Adipose tissue (tissue), 3 donors: ENCODE data around the gene RUFY3. TPM values are rescaled to one million over a fixed set of nuclear protein-coding genes. Genes with fewer than 3 reads are reported as not detected.
"Not testable (repeated sequence)": the region's sequence is repeated elsewhere in the genome, so short reads cannot be mapped to it uniquely, and the experiment has no call there.

ENCODE experiments used
- H3K27ac ChIP-seq: one replicate; pipeline ENCODE4 v1.5.1; 2013; ENCODE audit warnings: low read depth, low read length
- WGBS, 3 donors: extraction: QIAGEN DNeasy Blood & Tissue Kit; methylation state at CpG; one replicate each; pipeline ENCODE4 v1.1.7; 2013; 5-methylcytosine and 5-hydroxymethylcytosine counted together
- polyA plus RNA-seq, 3 donors: library from polyadenylated mRNA; stranded (reverse); fragments of 200-250 nt; gene quantifications; one replicate each; pipeline ENCODE4 v1.2.3, GENCODE V29; 2013
- donor health status: healthy with polysubstance abuse.
- donor health status: Bipolar disorder and iron deficiency.
- donor health status: healthy.

The RUFY3 gene
- polyA plus RNA-seq, 3 donors: 11.7 to 22.3 (median 15.8) TPM

GRCh38 chr4:70728091-70728490 is 6.3 kb downstream of the RUFY3 start:
- whole genome bisulfite sequencing, 3 donors: 82 to 87% (median 84%) methylated on average over 11 of the region's 11 CpGs
- H3K27ac ChIP-seq: no peak overlapping the region

GRCh38 chr4:70732878-70733277 is 11.1 kb downstream of the RUFY3 start:
- 92 to 96% (median 93%) methylated on average over 9 of the region's 9 CpGs for WGBS, 3 donors
- H3K27ac ChIP-seq: not testable (repeated sequence)

- WGBS, 3 donors: 0 to 1% (median 1%) methylated on average over 5 of the region's 5 CpGs
- H3K27ac ChIP-seq: no peak overlapping the region
These were observed 12.6 kb downstream of the RUFY3 start for GRCh38 chr4:70734168-70734954.

GRCh38 chr4:70734971-70735370 is 13.2 kb downstream of the RUFY3 start:
- 10 to 11% (median 10%) methylated on average over 3 of the region's 3 CpGs for WGBS, 3 donors
- H3K27ac ChIP-seq: no peak overlapping the region

- not testable (repeated sequence) for H3K27ac ChIP-seq
These were observed 14.2 kb downstream of the RUFY3 start for GRCh38 chr4:70735915-70736314.

GRCh38 chr4:70737006-70737405 is 15.2 kb downstream of the RUFY3 start:
- WGBS, 3 donors: 49 to 88% (median 70%) methylated on average over 1 of the region's 1 CpG
- no peak overlapping the region for H3K27ac ChIP-seq

More at GRCh38 chr4:70735915-70736314, 14.2 kb downstream of the RUFY3 start:
- 46 to 60% (median 54%) methylated on average over 2 of the region's 2 CpGs for WGBS, 3 donors

GRCh38 chr4:70737409-70737808 is 15.6 kb downstream of the RUFY3 start:
- 76 to 91% (median 77%) methylated on average over 2 of the region's 2 CpGs for WGBS, 3 donors
- H3K27ac ChIP-seq: no peak overlapping the region

GRCh38 chr4:70739496-70740337 is 18.0 kb downstream of the RUFY3 start:
- WGBS, 3 donors: 66 to 90% (median 68%) methylated on average over 6 of the region's 6 CpGs
- H3K27ac ChIP-seq: no peak overlapping the region

- H3K27ac ChIP-seq: no peak overlapping the region
- 73 to 81% (median 79%) methylated on average over 5 of the region's 5 CpGs for WGBS, 3 donors
These were observed 20.3 kb downstream of the RUFY3 start for GRCh38 chr4:70741867-70742658.

- WGBS, 3 donors: 76 to 97% (median 80%) methylated on average over 1 of the region's 1 CpG
- no peak overlapping the region for H3K27ac ChIP-seq
These were observed 22.0 kb downstream of the RUFY3 start for GRCh38 chr4:70743731-70744130.

- 89 to 95% (median 92%) methylated on average over 9 of the region's 9 CpGs for WGBS, 3 donors
- no peak overlapping the region for H3K27ac ChIP-seq
These were observed 24.5 kb downstream of the RUFY3 start for GRCh38 chr4:70746179-70746839.

- 82 to 91% (median 86%) methylated on average over 3 of the region's 3 CpGs for WGBS, 3 donors
- H3K27ac ChIP-seq: no peak overlapping the region
These were observed 26.1 kb downstream of the RUFY3 start for GRCh38 chr4:70747874-70748273.

GRCh38 chr4:70749313-70749712 is 27.5 kb downstream of the RUFY3 start:
- no peak overlapping the region for H3K27ac ChIP-seq
- WGBS, 3 donors: 79 to 89% (median 82%) methylated on average over 1 of the region's 1 CpG

- no peak overlapping the region for H3K27ac ChIP-seq
- WGBS, 3 donors: 75 to 95% (median 81%) methylated on average over 1 of the region's 1 CpG
These were observed 30.5 kb downstream of the RUFY3 start for GRCh38 chr4:70752236-70752635.

GRCh38 chr4:70753630-70754029 is 31.9 kb downstream of the RUFY3 start:
- H3K27ac ChIP-seq: no peak overlapping the region

GRCh38 chr4:70754470-70754869 is 32.7 kb downstream of the RUFY3 start:
- 57 to 97% (median 58%) methylated on average over 1 of the region's 1 CpG for WGBS, 3 donors
- no peak overlapping the region for H3K27ac ChIP-seq

- no peak overlapping the region for H3K27ac ChIP-seq
- 92 to 96% (median 93%) methylated on average over 10 of the region's 10 CpGs for WGBS, 3 donors
These were observed 33.4 kb downstream of the RUFY3 start for GRCh38 chr4:70754990-70755688.

- WGBS, 3 donors: 75 to 88% (median 77%) methylated on average over 1 of the region's 1 CpG
These were observed 37.4 kb downstream of the RUFY3 start for GRCh38 chr4:70759126-70759525.

More at GRCh38 chr4:70759126-70759525, 37.4 kb downstream of the RUFY3 start:
- H3K27ac ChIP-seq: no peak overlapping the region
